ENCODE data around the gene NPL.

DNA sequence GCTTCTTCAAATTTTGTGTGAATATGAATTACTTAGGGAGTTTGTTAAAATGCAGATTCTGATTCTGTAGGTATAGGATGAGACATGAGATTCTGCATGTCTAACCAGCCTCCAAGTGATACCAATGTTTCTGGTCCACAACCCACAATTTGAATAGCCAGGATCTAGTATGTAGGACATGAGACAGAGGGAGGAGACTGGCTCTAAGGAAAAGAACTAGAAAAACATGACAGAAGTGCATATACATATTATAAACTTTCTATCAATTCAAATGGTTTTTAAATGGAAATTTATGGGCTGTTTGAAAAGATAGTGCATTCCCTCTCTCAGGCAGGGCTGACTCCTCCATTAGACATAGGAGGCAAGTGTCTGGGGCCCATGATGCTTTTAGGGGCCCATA, 33.9 kb upstream of the NPL start:
- TF ChIP-seq, protein P1, sequence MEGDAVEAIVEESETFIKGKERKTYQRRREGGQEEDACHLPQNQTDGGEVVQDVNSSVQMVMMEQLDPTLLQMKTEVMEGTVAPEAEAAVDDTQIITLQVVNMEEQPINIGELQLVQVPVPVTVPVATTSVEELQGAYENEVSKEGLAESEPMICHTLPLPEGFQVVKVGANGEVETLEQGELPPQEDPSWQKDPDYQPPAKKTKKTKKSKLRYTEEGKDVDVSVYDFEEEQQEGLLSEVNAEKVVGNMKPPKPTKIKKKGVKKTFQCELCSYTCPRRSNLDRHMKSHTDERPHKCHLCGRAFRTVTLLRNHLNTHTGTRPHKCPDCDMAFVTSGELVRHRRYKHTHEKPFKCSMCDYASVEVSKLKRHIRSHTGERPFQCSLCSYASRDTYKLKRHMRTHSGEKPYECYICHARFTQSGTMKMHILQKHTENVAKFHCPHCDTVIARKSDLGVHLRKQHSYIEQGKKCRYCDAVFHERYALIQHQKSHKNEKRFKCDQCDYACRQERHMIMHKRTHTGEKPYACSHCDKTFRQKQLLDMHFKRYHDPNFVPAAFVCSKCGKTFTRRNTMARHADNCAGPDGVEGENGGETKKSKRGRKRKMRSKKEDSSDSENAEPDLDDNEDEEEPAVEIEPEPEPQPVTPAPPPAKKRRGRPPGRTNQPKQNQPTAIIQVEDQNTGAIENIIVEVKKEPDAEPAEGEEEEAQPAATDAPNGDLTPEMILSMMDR (conservative IDR thresholded peaks at IDR 0.05 in 1 of 2, IDR thresholded peaks at IDR 0.05 in 1 of 2; ENCODE audit: low read depth in 1 of 2, low read length in 2 of 2), result no peak
- no peak for TF ChIP-seq EZH2 (IDR thresholded peaks at IDR 0.05; ENCODE audit: low read length, missing control alignments)
